Caco-2 (cell line): ENCODE measurements around the gene CLHC1. TPM values are rescaled to one million over a fixed set of nuclear protein-coding genes. Genes with fewer than 3 reads are reported as not detected.

Experiments used
- BruUV-seq: library from RNA; stranded (reverse); fragments of 400-500 nt; replicated peaks from 2 replicates; lab custom pipeline; 2021; lab: Mats Ljungman, UMichigan
- CTCF ChIA-PET: fragments of 300-600 bp; sonication (Branson Sonifier 250); formaldehyde crosslinking; loops from one replicate; lab custom pipeline; 2022; ENCODE audit warnings: antibody characterized with exemption; lab: Charles Lee
- POLR2A ChIA-PET: fragments of 300-600 bp; sonication (Branson Sonifier 250); formaldehyde crosslinking; loops from one replicate; lab custom pipeline; 2022; ENCODE audit warnings: antibody characterized with exemption; lab: Charles Lee
- DNase-seq, 2 experiments: peaks; one replicate each; pipeline versions ENCODE4 v3.0.0 to v3.0.0-alpha.2; 2020 to 2022
- H3K27me3 ChIP-seq: replicated peaks from 2 replicates; pipeline ENCODE4 v1.6.0; 2011; ENCODE audit warnings: low read length; ENCODE audit not compliant: control insufficient read depth, insufficient read depth
- H3K36me3 ChIP-seq: 2 replicates; pipeline ENCODE4 v1.5.1; 2011; ENCODE audit warnings: low read length; ENCODE audit not compliant: control insufficient read depth, insufficient read depth
- H3K4me1 ChIP-seq: fragments of 250-450 bp; sonication (Bioruptor Pico); 2 replicates; pipeline ENCODE4 v1.5.1; 2020; ENCODE audit warnings: mild to moderate bottlenecking
- H3K4me3 ChIP-seq: 2 replicates; pipeline ENCODE4 v1.5.1; 2011; ENCODE audit warnings: low read depth, mild to moderate bottlenecking, control low read depth, low read length
- H3K9me3 ChIP-seq: fragments of 250-450 bp; sonication (Bioruptor Pico); 2 replicates; pipeline ENCODE4 v1.5.1; 2020; ENCODE audit warnings: mild to moderate bottlenecking, moderate library complexity
- H3K27ac Mint-ChIP-seq: one replicate; pipeline ENCODE4 v1.8.0; 2022; ENCODE audit warnings: mixed read lengths; ENCODE audit not compliant: unreplicated experiment
- H3K27me3 Mint-ChIP-seq: one replicate; pipeline ENCODE4 v1.8.0; 2022; ENCODE audit warnings: mixed read lengths; ENCODE audit not compliant: insufficient read depth, unreplicated experiment
- H3K36me3 Mint-ChIP-seq: one replicate; pipeline ENCODE4 v1.8.0; 2022; ENCODE audit warnings: mild to moderate bottlenecking, mixed read lengths; ENCODE audit not compliant: insufficient read depth, unreplicated experiment
- H3K4me1 Mint-ChIP-seq: one replicate; pipeline ENCODE4 v1.8.0; 2022; ENCODE audit warnings: low read depth, mixed read lengths; ENCODE audit not compliant: unreplicated experiment
- H3K4me3 Mint-ChIP-seq: one replicate; pipeline ENCODE4 v1.8.0; 2022; ENCODE audit warnings: mild to moderate bottlenecking, moderate library complexity, mixed read lengths; ENCODE audit not compliant: unreplicated experiment
- H3K9me3 Mint-ChIP-seq: one replicate; pipeline ENCODE4 v1.8.0; 2022; ENCODE audit warnings: mixed read lengths; ENCODE audit not compliant: unreplicated experiment
- intact Hi-C: fragments of 100-400 bp; cut with micrococcal nuclease; formaldehyde crosslinking; loops from one replicate; pipeline ENCODE4 v1.10.0; 2022; ENCODE audit not compliant: unreplicated experiment
- total RNA-seq: library from RNA; stranded (reverse); gene quantifications from 2 replicates; pipeline ENCODE4 v1.2.3, GENCODE V29; 2022
- TF ChIP-seq, protein P1 (sequence below), 2 experiments: fragments of 200-600 bp in 1 of 2; IDR thresholded peaks; 1 replicate in 1 of 2; 2 replicates in 1 of 2; pipeline versions ENCODE4 v1.5.1 to v1.8.0; 2011 to 2022; ENCODE audit warnings: antibody characterized with exemption in 1 of 2, control low read depth in 1 of 2, inconsistent platforms in 1 of 2, low read depth in 1 of 2, low read length in 1 of 2, mild to moderate bottlenecking in 1 of 2, moderate library complexity in 1 of 2; ENCODE audit not compliant: insufficient read depth in 1 of 2, severe bottlenecking in 1 of 2, unreplicated experiment in 1 of 2

CLHC1 gene
- total RNA-seq, 1 experiment from 2014 or later, result 13.4 TPM

DNA sequence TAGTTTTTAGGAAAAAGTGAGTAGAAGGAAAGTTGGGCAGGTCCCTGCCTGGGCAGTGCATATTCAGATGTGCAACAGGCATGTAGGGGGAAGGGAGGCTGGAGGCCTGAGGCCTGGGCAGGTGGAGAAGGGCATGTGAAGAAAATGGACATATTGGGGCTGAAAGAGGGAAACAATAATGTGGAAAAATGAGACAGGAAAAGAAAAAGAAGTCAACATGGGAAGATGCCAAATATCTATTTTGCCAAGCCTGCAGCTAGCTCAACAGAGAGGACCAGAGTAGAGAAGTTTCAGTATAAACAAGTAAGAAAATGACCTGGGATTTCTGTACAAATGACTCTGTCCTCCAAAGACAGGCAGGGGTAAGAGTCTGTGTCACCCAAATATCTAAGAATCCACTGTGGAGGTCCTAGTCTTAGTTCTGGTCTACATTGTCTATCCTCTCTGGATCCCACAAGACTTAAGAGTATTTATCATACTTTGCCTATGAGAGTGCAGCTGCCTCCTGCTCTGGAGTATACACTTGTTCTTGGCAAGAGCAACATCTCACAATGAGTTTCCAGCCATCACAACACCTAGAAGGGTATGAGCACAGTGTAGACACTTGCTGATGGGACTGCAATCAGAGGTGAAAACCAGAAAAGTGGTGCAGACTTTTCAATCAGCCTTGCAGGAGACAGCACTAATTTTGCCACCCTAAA, 80.2 kb downstream of the CLHC1 start:
- BruUV-seq, result no TSS peak
- POLR2A ChIA-PET, result no interaction called here
- no peak overlapping the region for H3K27ac Mint-ChIP-seq
- H3K36me3 Mint-ChIP-seq, result no peaks in the 10 kb centered on the region
- H3K4me1 Mint-ChIP-seq, result peaks cover 29% of the 10 kb centered on the region
- no peaks in the 10 kb centered on the region for H3K9me3 Mint-ChIP-seq
- no peak overlapping the region for H3K4me3 Mint-ChIP-seq
- Histone ChIP-seq H3K4me1 (peaks cover 41% of the 10 kb centered on the region), H3K27me3 (no peaks in the 10 kb centered on the region), H3K9me3 (no peaks in the 10 kb centered on the region), H3K36me3 (no peaks in the 10 kb centered on the region), H3K4me3 (no peak overlapping the region)
- H3K27me3 Mint-ChIP-seq, result no peaks in the 10 kb centered on the region
- CTCF ChIA-PET, result no interaction called here
- DNase-seq, result no peak
- TF ChIP-seq, protein P1, sequence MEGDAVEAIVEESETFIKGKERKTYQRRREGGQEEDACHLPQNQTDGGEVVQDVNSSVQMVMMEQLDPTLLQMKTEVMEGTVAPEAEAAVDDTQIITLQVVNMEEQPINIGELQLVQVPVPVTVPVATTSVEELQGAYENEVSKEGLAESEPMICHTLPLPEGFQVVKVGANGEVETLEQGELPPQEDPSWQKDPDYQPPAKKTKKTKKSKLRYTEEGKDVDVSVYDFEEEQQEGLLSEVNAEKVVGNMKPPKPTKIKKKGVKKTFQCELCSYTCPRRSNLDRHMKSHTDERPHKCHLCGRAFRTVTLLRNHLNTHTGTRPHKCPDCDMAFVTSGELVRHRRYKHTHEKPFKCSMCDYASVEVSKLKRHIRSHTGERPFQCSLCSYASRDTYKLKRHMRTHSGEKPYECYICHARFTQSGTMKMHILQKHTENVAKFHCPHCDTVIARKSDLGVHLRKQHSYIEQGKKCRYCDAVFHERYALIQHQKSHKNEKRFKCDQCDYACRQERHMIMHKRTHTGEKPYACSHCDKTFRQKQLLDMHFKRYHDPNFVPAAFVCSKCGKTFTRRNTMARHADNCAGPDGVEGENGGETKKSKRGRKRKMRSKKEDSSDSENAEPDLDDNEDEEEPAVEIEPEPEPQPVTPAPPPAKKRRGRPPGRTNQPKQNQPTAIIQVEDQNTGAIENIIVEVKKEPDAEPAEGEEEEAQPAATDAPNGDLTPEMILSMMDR (IDR thresholded peaks at IDR 0.05; ENCODE audit: insufficient read depth in 1 of 2, low read depth in 1 of 2, low read length in 1 of 2, severe bottlenecking in 1 of 2, unreplicated experiment in 1 of 2), result no peak
- intact Hi-C loops, result no loop called here

DNA sequence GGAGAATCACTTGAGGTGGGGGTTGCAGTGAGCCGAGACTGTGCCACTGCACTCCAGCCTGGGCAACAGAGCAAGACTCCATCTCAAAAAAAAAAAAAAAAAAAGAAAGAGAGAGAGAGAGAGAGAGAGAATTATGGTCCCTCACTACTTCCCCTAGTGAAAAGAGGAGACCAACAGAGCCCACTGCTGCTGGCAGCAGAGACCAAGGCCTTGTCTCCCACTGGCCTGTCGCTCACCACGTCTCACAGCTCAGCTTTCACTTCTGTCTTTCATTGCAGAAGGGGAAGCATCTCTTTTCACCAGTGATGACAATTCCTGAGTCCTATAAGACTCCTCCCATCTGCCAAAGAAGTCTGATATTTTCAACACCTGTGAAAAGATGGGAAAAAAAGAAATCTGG, 81.3 kb downstream of the CLHC1 start:
- CTCF ChIA-PET, result no interaction called here
- Histone ChIP-seq H3K4me3 (no peak overlapping the region), H3K27me3 (no peaks in the 10 kb centered on the region), H3K4me1 (peaks cover 30% of the 10 kb centered on the region), H3K9me3 (no peaks in the 10 kb centered on the region), H3K36me3 (no peaks in the 10 kb centered on the region)
- intact Hi-C loops, result no loop called here
- Mint-ChIP-seq H3K4me1 (peaks cover 19% of the 10 kb centered on the region), H3K4me3 (no peak overlapping the region), H3K27ac (no peak overlapping the region), H3K27me3 (no peaks in the 10 kb centered on the region), H3K36me3 (no peaks in the 10 kb centered on the region), H3K9me3 (no peaks in the 10 kb centered on the region)
- TF ChIP-seq, protein P1 (IDR thresholded peaks at IDR 0.05; ENCODE audit: insufficient read depth in 1 of 2, low read depth in 1 of 2, low read length in 1 of 2, severe bottlenecking in 1 of 2, unreplicated experiment in 1 of 2), result no peak
- no TSS peak for BruUV-seq
- POLR2A ChIA-PET, result no interaction called here
- DNase-seq, result no peak

DNA sequence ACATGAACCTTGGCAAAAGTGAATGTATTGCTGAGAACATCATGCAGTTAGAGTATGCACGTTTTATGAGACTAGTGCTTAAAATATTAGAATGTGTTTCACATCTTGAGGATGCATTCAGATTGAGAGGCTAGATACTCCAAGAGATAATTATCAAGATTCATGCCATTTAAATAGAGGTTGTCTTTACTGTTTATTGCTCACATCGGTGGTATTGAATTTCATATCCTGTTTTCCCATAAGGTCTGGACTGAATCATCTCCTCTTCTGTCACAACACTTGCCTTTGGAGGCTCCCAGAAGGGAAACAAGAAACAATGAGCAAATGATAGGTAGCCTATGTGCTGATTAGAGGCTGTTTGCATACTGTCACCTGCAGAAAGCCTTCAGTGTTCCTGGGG, 83.8 kb downstream of the CLHC1 start:
- TF ChIP-seq, protein P1 (IDR thresholded peaks at IDR 0.05; ENCODE audit: insufficient read depth in 1 of 2, low read depth in 1 of 2, low read length in 1 of 2, severe bottlenecking in 1 of 2, unreplicated experiment in 1 of 2), result no peak
- peaks cover 6% of the 10 kb centered on the region for H3K4me1 Mint-ChIP-seq
- BruUV-seq, result no TSS peak
- H3K9me3 Mint-ChIP-seq, result no peaks in the 10 kb centered on the region
- ChIA-PET POLR2A (no interaction called here), CTCF (no interaction called here)
- no peaks in the 10 kb centered on the region for H3K36me3 ChIP-seq
- no peak overlapping the region for H3K4me3 Mint-ChIP-seq
- H3K27me3 Mint-ChIP-seq, result no peaks in the 10 kb centered on the region
- no peaks in the 10 kb centered on the region for H3K27me3 ChIP-seq
- intact Hi-C loops, result no loop called here
- no peak for DNase-seq
- no peak overlapping the region for H3K27ac Mint-ChIP-seq
- H3K9me3 ChIP-seq, result no peaks in the 10 kb centered on the region
- H3K4me1 ChIP-seq, result peaks cover 4% of the 10 kb centered on the region
- H3K4me3 ChIP-seq, result no peak overlapping the region
- no peaks in the 10 kb centered on the region for H3K36me3 Mint-ChIP-seq
